Daoy (cell line): Measurements from ENCODE around the gene ZNF200. TPM values are rescaled to one million over a fixed set of nuclear protein-coding genes. Genes with fewer than 3 reads are reported as not detected.
A peak's percentile ranks its signal among the peaks of the same experiment; 100 is the strongest.
"Not testable (repeated sequence)": the region's sequence is repeated elsewhere in the genome, so short reads cannot be mapped to it uniquely, and the experiment has no call there.

Experiments
- DNase-seq: peaks from one replicate; pipeline ENCODE4 v3.0.0-alpha.2; 2015; ENCODE audit warnings: low read depth
- total RNA-seq: library from RNA; depleted of rRNA; stranded (reverse); fragments of >200 nt; shearing (Covaris generic); gene quantifications from 2 replicates; pipeline ENCODE4 v1.2.3, GENCODE V29; 2014; rRNA removed

ZNF200 gene
- 8.0 and 8.7 TPM in 2 replicates for total RNA-seq

GRCh38 chr16:3234857-3235561 lies at the start of gene ZNF200:
Gene ZNF200 (minus strand): TSS chr16:3235158. CDS start chr16:3233755, 1,403 bp downstream.
- peak; percentile 97 for DNase-seq

GRCh38 chr16:3283543-3284447 lies 48.8 kb upstream of the ZNF200 start:
- peak; percentile 11 for DNase-seq

GRCh38 chr16:3282730-3283542 lies 48.0 kb upstream of the ZNF200 start, which contains the start of gene ZNF263:
Gene ZNF263 (plus strand): TSS chr16:3283491. CDS start chr16:3283819, 328 bp downstream.
- peak; percentile 96 for DNase-seq

- DNase-seq, result peak; percentile 80
Measured at GRCh38 chr16:3282103-3282729, 47.3 kb upstream of the ZNF200 start.

- DNase-seq, result no peak
Measured at GRCh38 chr16:3281222-3281820, 46.4 kb upstream of the ZNF200 start.

GRCh38 chr16:3276679-3277078 lies 41.7 kb upstream of the ZNF200 start:
- no peak for DNase-seq

- no peak for DNase-seq
Measured at GRCh38 chr16:3274947-3275346, 40.0 kb upstream of the ZNF200 start.

GRCh38 chr16:3274490-3274889 lies 39.5 kb upstream of the ZNF200 start:
- DNase-seq, result peak; percentile 23

- DNase-seq, result not testable (repeated sequence)
Measured at GRCh38 chr16:3271281-3271680, 36.3 kb upstream of the ZNF200 start.

GRCh38 chr16:3270718-3271117 lies 35.8 kb upstream of the ZNF200 start:
- DNase-seq, result not testable (repeated sequence)

- no peak for DNase-seq
Measured at GRCh38 chr16:3268294-3268693, 33.3 kb upstream of the ZNF200 start.

- DNase-seq, result peak; percentile 29
Measured at GRCh38 chr16:3266873-3267537, 32.0 kb upstream of the ZNF200 start.

- DNase-seq, result peak; percentile 98
Measured at GRCh38 chr16:3264137-3265036, 29.4 kb upstream of the ZNF200 start.

- DNase-seq, result no peak
Measured at GRCh38 chr16:3262517-3262916, 27.6 kb upstream of the ZNF200 start.

GRCh38 chr16:3259836-3260235 lies 24.9 kb upstream of the ZNF200 start:
- no peak for DNase-seq

- DNase-seq, result peak; percentile 82
Measured at GRCh38 chr16:3256866-3257465, 22.0 kb upstream of the ZNF200 start.

- DNase-seq, result peak; percentile 49
Measured at GRCh38 chr16:3256146-3256865, 21.3 kb upstream of the ZNF200 start, which contains the start of gene MEFV. Gene MEFV (minus strand): TSS chr16:3256633. CDS start chr16:3256587, 46 bp downstream.

- no peak for DNase-seq
Measured at GRCh38 chr16:3254309-3254708, 19.4 kb upstream of the ZNF200 start.
